Astrocyte (in vitro differentiated cells and primary cell): ENCODE measurements around the gene ZNF493.

ENCODE experiments used
- EZH2 ChIP-seq: IDR thresholded peaks from 2 replicates; pipeline ENCODE4 v1.6.1; 2012; ENCODE audit warnings: mild to moderate bottlenecking, low read length, inconsistent platforms; ENCODE audit not compliant: insufficient read depth
- TF ChIP-seq, protein P1 (sequence below): IDR thresholded peaks from 2 replicates; pipeline ENCODE4 v1.5.1; 2011; ENCODE audit warnings: low read depth, mild to moderate bottlenecking, inconsistent platforms, low read length, moderate library complexity; ENCODE audit not compliant: insufficient read depth

DNA sequence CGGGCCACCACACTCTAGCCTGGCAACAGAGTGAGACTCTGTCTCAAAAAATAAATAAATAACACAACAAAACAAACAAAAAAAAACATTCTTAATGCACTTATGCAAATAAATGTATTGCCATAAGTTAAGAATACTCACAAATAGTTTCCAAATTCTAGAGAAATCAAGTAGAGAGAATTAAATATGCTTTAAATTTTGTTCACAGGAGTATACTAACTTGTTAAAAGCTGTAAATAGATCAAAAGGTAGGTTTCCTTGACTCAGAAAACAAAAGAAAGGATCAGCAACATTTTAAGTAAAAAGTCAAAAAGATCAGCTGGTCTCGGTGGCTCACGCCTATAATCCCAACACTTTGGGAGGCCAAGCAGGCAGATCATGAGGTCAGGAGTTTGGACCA is 58.0 kb downstream of the ZNF493 start:
- TF ChIP-seq, protein P1, sequence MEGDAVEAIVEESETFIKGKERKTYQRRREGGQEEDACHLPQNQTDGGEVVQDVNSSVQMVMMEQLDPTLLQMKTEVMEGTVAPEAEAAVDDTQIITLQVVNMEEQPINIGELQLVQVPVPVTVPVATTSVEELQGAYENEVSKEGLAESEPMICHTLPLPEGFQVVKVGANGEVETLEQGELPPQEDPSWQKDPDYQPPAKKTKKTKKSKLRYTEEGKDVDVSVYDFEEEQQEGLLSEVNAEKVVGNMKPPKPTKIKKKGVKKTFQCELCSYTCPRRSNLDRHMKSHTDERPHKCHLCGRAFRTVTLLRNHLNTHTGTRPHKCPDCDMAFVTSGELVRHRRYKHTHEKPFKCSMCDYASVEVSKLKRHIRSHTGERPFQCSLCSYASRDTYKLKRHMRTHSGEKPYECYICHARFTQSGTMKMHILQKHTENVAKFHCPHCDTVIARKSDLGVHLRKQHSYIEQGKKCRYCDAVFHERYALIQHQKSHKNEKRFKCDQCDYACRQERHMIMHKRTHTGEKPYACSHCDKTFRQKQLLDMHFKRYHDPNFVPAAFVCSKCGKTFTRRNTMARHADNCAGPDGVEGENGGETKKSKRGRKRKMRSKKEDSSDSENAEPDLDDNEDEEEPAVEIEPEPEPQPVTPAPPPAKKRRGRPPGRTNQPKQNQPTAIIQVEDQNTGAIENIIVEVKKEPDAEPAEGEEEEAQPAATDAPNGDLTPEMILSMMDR: no peak
- no peak for TF ChIP-seq EZH2
